ENCODE data around the gene SLC22A3.

DNA sequence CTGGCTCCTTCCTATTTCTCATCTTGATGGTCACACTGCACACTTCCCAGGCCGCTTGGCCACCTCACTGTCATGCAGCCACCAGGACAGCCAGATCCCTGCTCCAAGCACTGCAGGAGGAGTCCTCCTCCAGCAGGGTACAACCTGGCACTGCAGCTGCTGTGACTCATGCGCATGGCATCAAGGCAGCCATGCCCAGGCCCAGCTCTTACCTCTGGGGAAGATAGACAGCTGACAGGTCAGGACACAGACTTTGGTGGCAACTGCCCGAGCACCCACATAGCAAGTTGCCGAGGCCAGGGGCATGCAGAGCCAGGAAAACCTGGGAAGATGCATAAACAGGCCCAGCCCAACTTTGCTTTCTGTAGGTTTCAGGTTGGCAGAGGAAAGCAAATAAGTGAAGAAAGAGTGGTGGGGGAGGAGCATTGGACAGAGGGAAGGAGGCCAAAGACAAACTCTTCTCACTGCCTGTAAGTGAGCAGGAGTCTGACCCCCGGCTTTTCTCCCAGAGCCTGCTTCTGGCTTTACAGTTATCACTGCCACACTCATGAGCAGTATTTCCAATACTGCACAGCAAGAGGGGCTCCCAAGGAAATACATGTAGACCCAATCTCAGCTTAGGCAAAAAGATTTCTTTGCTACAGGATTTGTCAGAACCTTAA, 38.8 kb downstream of the SLC22A3 start:
- TF ChIP-seq, protein P1, sequence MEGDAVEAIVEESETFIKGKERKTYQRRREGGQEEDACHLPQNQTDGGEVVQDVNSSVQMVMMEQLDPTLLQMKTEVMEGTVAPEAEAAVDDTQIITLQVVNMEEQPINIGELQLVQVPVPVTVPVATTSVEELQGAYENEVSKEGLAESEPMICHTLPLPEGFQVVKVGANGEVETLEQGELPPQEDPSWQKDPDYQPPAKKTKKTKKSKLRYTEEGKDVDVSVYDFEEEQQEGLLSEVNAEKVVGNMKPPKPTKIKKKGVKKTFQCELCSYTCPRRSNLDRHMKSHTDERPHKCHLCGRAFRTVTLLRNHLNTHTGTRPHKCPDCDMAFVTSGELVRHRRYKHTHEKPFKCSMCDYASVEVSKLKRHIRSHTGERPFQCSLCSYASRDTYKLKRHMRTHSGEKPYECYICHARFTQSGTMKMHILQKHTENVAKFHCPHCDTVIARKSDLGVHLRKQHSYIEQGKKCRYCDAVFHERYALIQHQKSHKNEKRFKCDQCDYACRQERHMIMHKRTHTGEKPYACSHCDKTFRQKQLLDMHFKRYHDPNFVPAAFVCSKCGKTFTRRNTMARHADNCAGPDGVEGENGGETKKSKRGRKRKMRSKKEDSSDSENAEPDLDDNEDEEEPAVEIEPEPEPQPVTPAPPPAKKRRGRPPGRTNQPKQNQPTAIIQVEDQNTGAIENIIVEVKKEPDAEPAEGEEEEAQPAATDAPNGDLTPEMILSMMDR (IDR thresholded peaks at IDR 0.05; ENCODE audit: poor library complexity): no peak
- TF ChIP-seq EZH2 (IDR thresholded peaks at IDR 0.05; ENCODE audit: borderline replicate concordance): no peak

Data from hepatocyte (in vitro differentiated cells).